HepG2 (cell line): ENCODE results near the gene NABP2. TPM values are rescaled to one million over a fixed set of nuclear protein-coding genes. Genes with fewer than 3 reads are reported as not detected.

Source experiments
- FOXC1 ChIP-seq: sonication (generic); formaldehyde crosslinking; IDR thresholded peaks from 2 replicates; pipeline ENCODE4 v1.8.0; 2022; ENCODE audit warnings: mild to moderate bottlenecking, missing genetic modification reagents, borderline replicate concordance
- KDM6A ChIP-seq: IDR thresholded peaks from 2 replicates; pipeline ENCODE4 v1.6.1; 2016; ENCODE audit warnings: low read depth
- NCOA2 ChIP-seq: sonication (generic); formaldehyde crosslinking; IDR thresholded peaks from 2 replicates; pipeline ENCODE4 v1.8.0; 2022; ENCODE audit warnings: inconsistent platforms
- POGZ ChIP-seq: sonication (generic); formaldehyde crosslinking; IDR thresholded peaks from 2 replicates; pipeline ENCODE4 v1.4.0; 2020; ENCODE audit warnings: mild to moderate bottlenecking, missing genetic modification reagents
- RCOR2 ChIP-seq: IDR thresholded peaks from 2 replicates; pipeline ENCODE4 v1.6.1; 2016; ENCODE audit warnings: missing biosample characterization, missing genetic modification reagents
- ZNF232 ChIP-seq: sonication (generic); formaldehyde crosslinking; IDR thresholded peaks from 2 replicates; pipeline ENCODE4 v1.4.0; 2020; ENCODE audit warnings: missing genetic modification reagents, borderline replicate concordance
- ZNF256 ChIP-seq: sonication (generic); formaldehyde crosslinking; conservative IDR thresholded peaks from 2 replicates; pipeline ENCODE4 v1.4.0; 2020; ENCODE audit warnings: missing genetic modification reagents
- ZNF3 ChIP-seq: IDR thresholded peaks from 2 replicates; pipeline ENCODE4 v1.7.0; 2017; ENCODE audit warnings: inconsistent platforms
- ZNF333 ChIP-seq: sonication (generic); formaldehyde crosslinking; IDR thresholded peaks from 2 replicates; pipeline ENCODE4 v1.4.0; 2020; ENCODE audit warnings: mild to moderate bottlenecking, missing genetic modification reagents, borderline replicate concordance
- ZNF337 ChIP-seq: sonication (generic); formaldehyde crosslinking; IDR thresholded peaks from 2 replicates; pipeline ENCODE4 v1.5.1; 2020; ENCODE audit warnings: missing genetic modification reagents, low read depth, mild to moderate bottlenecking, borderline replicate concordance
- ZNF343 ChIP-seq: sonication (generic); formaldehyde crosslinking; IDR thresholded peaks from 2 replicates; pipeline ENCODE4 v1.4.0; 2020; ENCODE audit warnings: mild to moderate bottlenecking, missing genetic modification reagents
- ZNF652 ChIP-seq: IDR thresholded peaks from 2 replicates; pipeline ENCODE4 v1.6.1; 2016; ENCODE audit warnings: low read depth, borderline replicate concordance
- polyA plus RNA-seq, 8 experiments: library from polyadenylated mRNA; depleted of rRNA in 3 of 8; stranded (reverse) in 7 of 8; unstranded in 1 of 8; fragments of >200 nt; fragmentation: Illumina TruSeq in 4 of 8; extraction: Trizol in 4 of 8; gene quantifications; 2 replicates each; pipeline versions ENCODE4 v1.2.1 to v1.2.3, GENCODE V29; 2011 to 2016; ENCODE audit warnings: low read depth in 4 of 8, missing spikeins in 1 of 8, mixed read lengths in 1 of 8; ENCODE audit not compliant: insufficient read depth in 1 of 8
- total RNA-seq, 5 experiments: library from RNA; depleted of rRNA; stranded (reverse); fragments of >200 nt; fragmentation: Illumina TruSeq; extraction: Trizol; gene quantifications; 2 replicates each; pipeline ENCODE4 v1.2.3, GENCODE V29; 2016; ENCODE audit warnings: low read depth in 1 of 5
- TF ChIP-seq, protein P1 (sequence below): sonication (generic); formaldehyde crosslinking; IDR thresholded peaks from 2 replicates; pipeline ENCODE4 v1.4.0; 2020; ENCODE audit warnings: missing genetic modification reagents
- TF ChIP-seq, protein P2 (sequence below): sonication (generic); formaldehyde crosslinking; IDR thresholded peaks from 2 replicates; pipeline ENCODE4 v1.9.0; 2021; ENCODE audit warnings: missing genetic modification reagents, borderline replicate concordance
- TF ChIP-seq, protein P3 (sequence below): sonication (generic); formaldehyde crosslinking; IDR thresholded peaks from 2 replicates; pipeline ENCODE4 v1.4.0; 2020; ENCODE audit warnings: missing genetic modification reagents, borderline replicate concordance
- TF ChIP-seq, protein P4 (sequence below): sonication (generic); formaldehyde crosslinking; IDR thresholded peaks from 2 replicates; pipeline ENCODE4 v1.5.1; 2020; ENCODE audit warnings: missing genetic modification reagents, mild to moderate bottlenecking, borderline replicate concordance
- TF ChIP-seq, protein P5 (sequence below): IDR thresholded peaks from 2 replicates; pipeline ENCODE4 v1.4.0; 2020; ENCODE audit warnings: mild to moderate bottlenecking, missing genetic modification reagents

NABP2 gene
- total and polyA plus RNA-seq, 2 of the 13 experiments (the other 11 are each of a cell fraction or from before 2014, with no cell fraction given): 33.2 to 35.5 TPM

DNA sequence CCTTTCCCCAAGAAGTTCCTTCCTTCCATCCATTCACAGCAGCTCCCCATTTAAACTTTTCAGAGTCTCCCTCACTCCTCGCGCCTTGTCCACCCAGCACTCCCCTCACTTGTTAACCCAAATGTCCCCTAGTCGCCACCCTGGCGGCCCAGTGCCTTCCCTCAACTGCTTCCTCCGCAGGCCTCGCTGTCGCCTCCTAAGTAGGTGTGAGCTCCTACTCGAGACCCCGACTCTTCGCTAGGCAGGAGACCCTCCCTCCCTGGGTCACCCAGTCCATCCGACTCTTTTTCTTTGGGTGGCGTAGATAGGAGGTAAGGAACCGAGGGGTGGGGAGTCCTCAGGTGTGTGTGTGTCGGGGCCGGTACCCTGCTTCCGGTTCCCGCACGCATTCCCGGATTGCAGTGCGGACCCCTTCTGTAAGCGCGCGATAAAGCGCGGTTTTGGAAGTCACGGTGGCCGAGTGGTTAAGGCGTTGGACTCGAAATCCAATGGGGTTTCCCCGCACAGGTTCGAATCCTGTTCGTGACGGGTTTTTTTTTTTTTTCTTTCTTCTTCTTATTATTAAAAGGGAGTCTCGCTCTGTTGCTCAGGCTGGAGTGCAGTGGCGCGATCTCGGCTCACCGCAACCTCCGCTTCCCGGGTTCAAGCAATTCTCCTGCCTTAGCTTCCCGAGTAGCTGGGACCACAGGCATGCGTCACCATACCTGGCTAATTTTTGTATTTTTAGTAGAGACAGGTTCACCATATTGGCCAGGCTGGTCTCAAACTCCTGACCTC, 34.0 kb upstream of the NABP2 start (continued):
- TF ChIP-seq, protein P1, sequence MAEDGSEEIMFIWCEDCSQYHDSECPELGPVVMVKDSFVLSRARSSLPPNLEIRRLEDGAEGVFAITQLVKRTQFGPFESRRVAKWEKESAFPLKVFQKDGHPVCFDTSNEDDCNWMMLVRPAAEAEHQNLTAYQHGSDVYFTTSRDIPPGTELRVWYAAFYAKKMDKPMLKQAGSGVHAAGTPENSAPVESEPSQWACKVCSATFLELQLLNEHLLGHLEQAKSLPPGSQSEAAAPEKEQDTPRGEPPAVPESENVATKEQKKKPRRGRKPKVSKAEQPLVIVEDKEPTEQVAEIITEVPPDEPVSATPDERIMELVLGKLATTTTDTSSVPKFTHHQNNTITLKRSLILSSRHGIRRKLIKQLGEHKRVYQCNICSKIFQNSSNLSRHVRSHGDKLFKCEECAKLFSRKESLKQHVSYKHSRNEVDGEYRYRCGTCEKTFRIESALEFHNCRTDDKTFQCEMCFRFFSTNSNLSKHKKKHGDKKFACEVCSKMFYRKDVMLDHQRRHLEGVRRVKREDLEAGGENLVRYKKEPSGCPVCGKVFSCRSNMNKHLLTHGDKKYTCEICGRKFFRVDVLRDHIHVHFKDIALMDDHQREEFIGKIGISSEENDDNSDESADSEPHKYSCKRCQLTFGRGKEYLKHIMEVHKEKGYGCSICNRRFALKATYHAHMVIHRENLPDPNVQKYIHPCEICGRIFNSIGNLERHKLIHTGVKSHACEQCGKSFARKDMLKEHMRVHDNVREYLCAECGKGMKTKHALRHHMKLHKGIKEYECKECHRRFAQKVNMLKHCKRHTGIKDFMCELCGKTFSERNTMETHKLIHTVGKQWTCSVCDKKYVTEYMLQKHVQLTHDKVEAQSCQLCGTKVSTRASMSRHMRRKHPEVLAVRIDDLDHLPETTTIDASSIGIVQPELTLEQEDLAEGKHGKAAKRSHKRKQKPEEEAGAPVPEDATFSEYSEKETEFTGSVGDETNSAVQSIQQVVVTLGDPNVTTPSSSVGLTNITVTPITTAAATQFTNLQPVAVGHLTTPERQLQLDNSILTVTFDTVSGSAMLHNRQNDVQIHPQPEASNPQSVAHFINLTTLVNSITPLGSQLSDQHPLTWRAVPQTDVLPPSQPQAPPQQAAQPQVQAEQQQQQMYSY: no peak
- TF ChIP-seq KDM6A (CRISPR knock-in tag) (no peak), NCOA2 (peak; percentile 47; the same call in 1 of the 2 replicates), ZNF333 (no peak), POGZ (CRISPR knock-in tag) (no peak), ZNF343 (peak; percentile 65; the same call in 1 of the 2 replicates), RCOR2 (CRISPR knock-in tag) (no peak), ZNF256 (CRISPR knock-in tag) (peak; percentile 39; the same call in 1 of the 2 replicates), FOXC1 (peak; percentile 73; the same call in 1 of the 2 replicates), ZNF3 (CRISPR knock-in tag) (no peak), ZNF232 (CRISPR knock-in tag) (no peak), ZNF337 (CRISPR knock-in tag) (peak; percentile 61; the same call in 1 of the 2 replicates), ZNF652 (CRISPR knock-in tag) (peak; percentile 45; the same call in 1 of the 2 replicates)
- TF ChIP-seq, protein P2, sequence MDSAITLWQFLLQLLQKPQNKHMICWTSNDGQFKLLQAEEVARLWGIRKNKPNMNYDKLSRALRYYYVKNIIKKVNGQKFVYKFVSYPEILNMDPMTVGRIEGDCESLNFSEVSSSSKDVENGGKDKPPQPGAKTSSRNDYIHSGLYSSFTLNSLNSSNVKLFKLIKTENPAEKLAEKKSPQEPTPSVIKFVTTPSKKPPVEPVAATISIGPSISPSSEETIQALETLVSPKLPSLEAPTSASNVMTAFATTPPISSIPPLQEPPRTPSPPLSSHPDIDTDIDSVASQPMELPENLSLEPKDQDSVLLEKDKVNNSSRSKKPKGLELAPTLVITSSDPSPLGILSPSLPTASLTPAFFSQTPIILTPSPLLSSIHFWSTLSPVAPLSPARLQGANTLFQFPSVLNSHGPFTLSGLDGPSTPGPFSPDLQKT: no peak
- TF ChIP-seq, protein P3, sequence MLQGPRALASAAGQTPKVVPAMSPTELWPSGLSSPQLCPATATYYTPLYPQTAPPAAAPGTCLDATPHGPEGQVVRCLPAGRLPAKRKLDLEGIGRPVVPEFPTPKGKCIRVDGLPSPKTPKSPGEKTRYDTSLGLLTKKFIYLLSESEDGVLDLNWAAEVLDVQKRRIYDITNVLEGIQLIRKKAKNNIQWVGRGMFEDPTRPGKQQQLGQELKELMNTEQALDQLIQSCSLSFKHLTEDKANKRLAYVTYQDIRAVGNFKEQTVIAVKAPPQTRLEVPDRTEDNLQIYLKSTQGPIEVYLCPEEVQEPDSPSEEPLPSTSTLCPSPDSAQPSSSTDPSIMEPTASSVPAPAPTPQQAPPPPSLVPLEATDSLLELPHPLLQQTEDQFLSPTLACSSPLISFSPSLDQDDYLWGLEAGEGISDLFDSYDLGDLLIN (CRISPR knock-in tag): no peak
- TF ChIP-seq, protein P4, sequence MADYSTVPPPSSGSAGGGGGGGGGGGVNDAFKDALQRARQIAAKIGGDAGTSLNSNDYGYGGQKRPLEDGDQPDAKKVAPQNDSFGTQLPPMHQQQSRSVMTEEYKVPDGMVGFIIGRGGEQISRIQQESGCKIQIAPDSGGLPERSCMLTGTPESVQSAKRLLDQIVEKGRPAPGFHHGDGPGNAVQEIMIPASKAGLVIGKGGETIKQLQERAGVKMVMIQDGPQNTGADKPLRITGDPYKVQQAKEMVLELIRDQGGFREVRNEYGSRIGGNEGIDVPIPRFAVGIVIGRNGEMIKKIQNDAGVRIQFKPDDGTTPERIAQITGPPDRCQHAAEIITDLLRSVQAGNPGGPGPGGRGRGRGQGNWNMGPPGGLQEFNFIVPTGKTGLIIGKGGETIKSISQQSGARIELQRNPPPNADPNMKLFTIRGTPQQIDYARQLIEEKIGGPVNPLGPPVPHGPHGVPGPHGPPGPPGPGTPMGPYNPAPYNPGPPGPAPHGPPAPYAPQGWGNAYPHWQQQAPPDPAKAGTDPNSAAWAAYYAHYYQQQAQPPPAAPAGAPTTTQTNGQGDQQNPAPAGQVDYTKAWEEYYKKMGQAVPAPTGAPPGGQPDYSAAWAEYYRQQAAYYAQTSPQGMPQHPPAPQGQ (CRISPR knock-in tag): no peak
- TF ChIP-seq, protein P5, sequence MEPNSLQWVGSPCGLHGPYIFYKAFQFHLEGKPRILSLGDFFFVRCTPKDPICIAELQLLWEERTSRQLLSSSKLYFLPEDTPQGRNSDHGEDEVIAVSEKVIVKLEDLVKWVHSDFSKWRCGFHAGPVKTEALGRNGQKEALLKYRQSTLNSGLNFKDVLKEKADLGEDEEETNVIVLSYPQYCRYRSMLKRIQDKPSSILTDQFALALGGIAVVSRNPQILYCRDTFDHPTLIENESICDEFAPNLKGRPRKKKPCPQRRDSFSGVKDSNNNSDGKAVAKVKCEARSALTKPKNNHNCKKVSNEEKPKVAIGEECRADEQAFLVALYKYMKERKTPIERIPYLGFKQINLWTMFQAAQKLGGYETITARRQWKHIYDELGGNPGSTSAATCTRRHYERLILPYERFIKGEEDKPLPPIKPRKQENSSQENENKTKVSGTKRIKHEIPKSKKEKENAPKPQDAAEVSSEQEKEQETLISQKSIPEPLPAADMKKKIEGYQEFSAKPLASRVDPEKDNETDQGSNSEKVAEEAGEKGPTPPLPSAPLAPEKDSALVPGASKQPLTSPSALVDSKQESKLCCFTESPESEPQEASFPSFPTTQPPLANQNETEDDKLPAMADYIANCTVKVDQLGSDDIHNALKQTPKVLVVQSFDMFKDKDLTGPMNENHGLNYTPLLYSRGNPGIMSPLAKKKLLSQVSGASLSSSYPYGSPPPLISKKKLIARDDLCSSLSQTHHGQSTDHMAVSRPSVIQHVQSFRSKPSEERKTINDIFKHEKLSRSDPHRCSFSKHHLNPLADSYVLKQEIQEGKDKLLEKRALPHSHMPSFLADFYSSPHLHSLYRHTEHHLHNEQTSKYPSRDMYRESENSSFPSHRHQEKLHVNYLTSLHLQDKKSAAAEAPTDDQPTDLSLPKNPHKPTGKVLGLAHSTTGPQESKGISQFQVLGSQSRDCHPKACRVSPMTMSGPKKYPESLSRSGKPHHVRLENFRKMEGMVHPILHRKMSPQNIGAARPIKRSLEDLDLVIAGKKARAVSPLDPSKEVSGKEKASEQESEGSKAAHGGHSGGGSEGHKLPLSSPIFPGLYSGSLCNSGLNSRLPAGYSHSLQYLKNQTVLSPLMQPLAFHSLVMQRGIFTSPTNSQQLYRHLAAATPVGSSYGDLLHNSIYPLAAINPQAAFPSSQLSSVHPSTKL (CRISPR knock-in tag): peak; percentile 46
